SK-N-SH treated with all-trans-retinoic acid at 6 μM for 48 hours (cell line): Measurements from ENCODE around the gene SLC37A4.
"Not testable (repeated sequence)": the region's sequence is repeated elsewhere in the genome, so short reads cannot be mapped to it uniquely, and the experiment has no call there.

Experiments
- ATAC-seq: fragments of 200-7000 bp; cut with Tn5 transposase; 3 replicates; pipeline ENCODE4 v1.9.1; 2020; ENCODE audit warnings: mild to moderate bottlenecking, moderate library complexity
- ARNTL ChIP-seq: fragments of 450-650 bp; formaldehyde crosslinking; IDR thresholded peaks from 2 replicates; pipeline ENCODE4 v1.5.0; 2020; ENCODE audit warnings: low read depth, mild to moderate bottlenecking, moderate library complexity, borderline replicate concordance
- CREB5 ChIP-seq: fragments of 250-450 bp; sonication (Bioruptor Pico); IDR thresholded peaks from 2 replicates; pipeline ENCODE4 v1.5.1; 2020; ENCODE audit warnings: low read depth, mild to moderate bottlenecking, moderate library complexity
- CSDC2 ChIP-seq: fragments of 250-450 bp; sonication (Bioruptor Pico); IDR thresholded peaks from 2 replicates; pipeline ENCODE4 v1.5.0; 2020; ENCODE audit warnings: mild to moderate bottlenecking, moderate library complexity
- CSRNP3 ChIP-seq: fragments of 250-450 bp; sonication (Bioruptor Pico); IDR thresholded peaks from 2 replicates; pipeline ENCODE4 v1.5.1; 2021; ENCODE audit warnings: mild to moderate bottlenecking, moderate library complexity
- ESRRG ChIP-seq: fragments of 250-450 bp; sonication (Bioruptor Pico); IDR thresholded peaks from 2 replicates; pipeline ENCODE4 v1.6.1; 2021; ENCODE audit warnings: mild to moderate bottlenecking
- GLIS3 ChIP-seq: fragments of 250-450 bp; sonication (Bioruptor Pico); IDR thresholded peaks from 2 replicates; pipeline ENCODE4 v1.5.0; 2020; ENCODE audit warnings: mild to moderate bottlenecking, moderate library complexity
- ISL1 ChIP-seq: fragments of 250-450 bp; sonication (Bioruptor Pico); IDR thresholded peaks from 2 replicates; pipeline ENCODE4 v2.1.2; 2022; ENCODE audit warnings: mild to moderate bottlenecking, moderate library complexity
- PATZ1 ChIP-seq: fragments of 250-450 bp; sonication (Bioruptor Pico); IDR thresholded peaks from 2 replicates; pipeline ENCODE4 v1.8.0; 2020; ENCODE audit warnings: mild to moderate bottlenecking, moderate library complexity, borderline replicate concordance
- POU6F1 ChIP-seq: fragments of 250-450 bp; sonication (Bioruptor Pico); IDR thresholded peaks from 2 replicates; pipeline ENCODE4 v1.8.0; 2021; ENCODE audit warnings: low read depth, mild to moderate bottlenecking, moderate library complexity, borderline replicate concordance
- RARB ChIP-seq: fragments of 250-450 bp; sonication (Bioruptor Pico); IDR thresholded peaks from 2 replicates; pipeline ENCODE4 v1.8.0; 2021; ENCODE audit warnings: mild to moderate bottlenecking, moderate library complexity
- SNAI2 ChIP-seq: fragments of 250-450 bp; sonication (Bioruptor Pico); IDR thresholded peaks from 2 replicates; pipeline ENCODE4 v1.5.0; 2020; ENCODE audit warnings: mild to moderate bottlenecking, moderate library complexity
- TCF4 ChIP-seq: fragments of 250-450 bp; sonication (Bioruptor Pico); IDR thresholded peaks from 2 replicates; pipeline ENCODE4 v1.8.0; 2021; ENCODE audit warnings: mild to moderate bottlenecking, moderate library complexity, borderline replicate concordance
- TOX ChIP-seq: fragments of 250-450 bp; sonication (Bioruptor Pico); IDR thresholded peaks from 2 replicates; pipeline ENCODE4 v1.8.0; 2021; ENCODE audit warnings: mild to moderate bottlenecking, moderate library complexity, borderline replicate concordance
- TSHZ2 ChIP-seq: fragments of 250-450 bp; sonication (Bioruptor Pico); IDR thresholded peaks from 2 replicates; pipeline ENCODE4 v1.5.0; 2020; ENCODE audit warnings: mild to moderate bottlenecking, moderate library complexity
- ZC3H10 ChIP-seq: fragments of 250-450 bp; sonication (Bioruptor Pico); IDR thresholded peaks from 2 replicates; pipeline ENCODE4 v1.5.1; 2021; ENCODE audit warnings: mild to moderate bottlenecking, moderate library complexity
- ZFP3 ChIP-seq: fragments of 250-450 bp; sonication (Bioruptor Pico); IDR thresholded peaks from 2 replicates; pipeline ENCODE4 v1.5.0; 2020; ENCODE audit warnings: mild to moderate bottlenecking, moderate library complexity
- ZFP30 ChIP-seq: fragments of 450-650 bp; formaldehyde crosslinking; IDR thresholded peaks from 2 replicates; pipeline ENCODE4 v1.5.0; 2022; ENCODE audit warnings: mild to moderate bottlenecking, moderate library complexity
- ZNF565 ChIP-seq: fragments of 450-650 bp; formaldehyde crosslinking; conservative IDR thresholded peaks from 2 replicates; pipeline ENCODE4 v1.5.0; 2020; ENCODE audit warnings: low read depth, mild to moderate bottlenecking, moderate library complexity
- ZNF70 ChIP-seq: fragments of 450-650 bp; formaldehyde crosslinking; IDR thresholded peaks from 2 replicates; pipeline ENCODE4 v1.5.0; 2020; ENCODE audit warnings: mild to moderate bottlenecking, moderate library complexity
- ZNF8 ChIP-seq: fragments of 450-650 bp; formaldehyde crosslinking; IDR thresholded peaks from 2 replicates; pipeline ENCODE4 v1.5.0; 2020; ENCODE audit warnings: mild to moderate bottlenecking, moderate library complexity

The SLC37A4 gene

GRCh38 chr11:119065369-119065768 lies 34.7 kb upstream of the SLC37A4 start (continued):
- no peak for TF ChIP-seq ZNF8 (CRISPR knock-in tag)
- TF ChIP-seq CSRNP3 (CRISPR knock-in tag), result no peak
- TF ChIP-seq CSDC2 (CRISPR knock-in tag), result no peak

GRCh38 chr11:119062779-119063178 lies 32.1 kb upstream of the SLC37A4 start:
- TF ChIP-seq CSRNP3 (CRISPR knock-in tag) (no peak), ZNF8 (CRISPR knock-in tag) (no peak), ZNF565 (CRISPR knock-in tag) (no peak), POU6F1 (no peak), ZNF70 (CRISPR knock-in tag) (no peak), PATZ1 (CRISPR knock-in tag) (no peak), RARB (no peak)
- no peak for ATAC-seq

GRCh38 chr11:119061256-119061655 lies 30.6 kb upstream of the SLC37A4 start:
- TF ChIP-seq ISL1 (no peak), SNAI2 (CRISPR knock-in tag) (no peak), CSDC2 (CRISPR knock-in tag) (no peak), TSHZ2 (CRISPR knock-in tag) (no peak), ESRRG (CRISPR knock-in tag) (no peak), TOX (CRISPR knock-in tag) (no peak), ZFP3 (no peak)
- TF ChIP-seq, all 23 proteins: peak for 0
- ATAC-seq, result no peak

- not testable (repeated sequence) for ATAC-seq
These were observed 28.5 kb upstream of the SLC37A4 start for GRCh38 chr11:119059128-119059527.

GRCh38 chr11:119057000-119057769 lies 26.5 kb upstream of the SLC37A4 start, which contains the start of gene HYOU1:
HYOU1 (minus strand) TSS chr11:119057205; CDS start chr11:119056160, 1,045 bp downstream.
- TF ChIP-seq GLIS3 (CRISPR knock-in tag), result no peak
- no peak for TF ChIP-seq ZFP3
- TF ChIP-seq ZC3H10, result no peak
- no peak for TF ChIP-seq ZFP30
- no peak for TF ChIP-seq ESRRG (CRISPR knock-in tag)
- TF ChIP-seq CREB5, result no peak
- no peak for TF ChIP-seq TOX (CRISPR knock-in tag)
- TF ChIP-seq ARNTL (CRISPR knock-in tag), result no peak
- no peak for TF ChIP-seq TCF4
- ATAC-seq, result peak; percentile 94
